Nephron (organoid): Measurements from ENCODE around the gene BOD1.

Experiments used
- H3K27ac Mint-ChIP-seq, 3 experiments: 2 replicates each; pipeline ENCODE4 v1.8.0; 2020; ENCODE audit warnings: mixed read lengths in 3 of 3, mild to moderate bottlenecking in 2 of 3, moderate library complexity in 1 of 3
- H3K27me3 Mint-ChIP-seq: 2 replicates; pipeline ENCODE4 v1.8.0; 2021; ENCODE audit warnings: low read depth, mild to moderate bottlenecking, moderate library complexity, mixed read lengths
- H3K36me3 Mint-ChIP-seq: 2 replicates; pipeline ENCODE4 v1.8.0; 2020; ENCODE audit warnings: low read depth, mixed read lengths
- H3K4me1 Mint-ChIP-seq: 2 replicates; pipeline ENCODE4 v1.8.0; 2020; ENCODE audit warnings: mixed read lengths
- H3K4me3 Mint-ChIP-seq, 3 experiments: 2 replicates each; pipeline ENCODE4 v1.8.0; 2020; ENCODE audit warnings: mild to moderate bottlenecking in 3 of 3, mixed read lengths in 3 of 3, moderate library complexity in 2 of 3
- H3K9me3 Mint-ChIP-seq: 2 replicates; pipeline ENCODE4 v1.8.0; 2020; ENCODE audit warnings: mixed read lengths
- CTCF ChIP-seq, 3 experiments: fragments of 200-600 bp; sonication (generic); IDR thresholded peaks; one replicate each; pipeline ENCODE4 v1.5.0; 2021; ENCODE audit warnings: antibody characterized with exemption in 3 of 3; ENCODE audit not compliant: unreplicated experiment in 3 of 3

The BOD1 gene

GRCh38 chr5:173575985-173576384 is 40.5 kb downstream of the BOD1 start:
- no peak for TF ChIP-seq CTCF (IDR thresholded peaks at IDR 0.05; ENCODE audit: unreplicated experiment in 3 of 3)
- H3K9me3 Mint-ChIP-seq, result peaks cover 4% of the 10 kb centered on the region
- H3K4me3 Mint-ChIP-seq, result no peak overlapping the region
- H3K4me1 Mint-ChIP-seq, result peaks cover 30% of the 10 kb centered on the region
- H3K27ac Mint-ChIP-seq, result no peak overlapping the region
- H3K27me3 Mint-ChIP-seq, result peaks cover 33% of the 10 kb centered on the region
- peaks cover 6% of the 10 kb centered on the region for H3K36me3 Mint-ChIP-seq

- TF ChIP-seq CTCF (IDR thresholded peaks at IDR 0.05; ENCODE audit: unreplicated experiment in 3 of 3), result no peak
- H3K9me3 Mint-ChIP-seq, result peaks cover 4% of the 10 kb centered on the region
- peaks cover 6% of the 10 kb centered on the region for H3K36me3 Mint-ChIP-seq
- H3K4me3 Mint-ChIP-seq, result no peak overlapping the region
- H3K27me3 Mint-ChIP-seq, result peaks cover 34% of the 10 kb centered on the region
- peaks cover 24% of the 10 kb centered on the region for H3K4me1 Mint-ChIP-seq
- H3K27ac Mint-ChIP-seq, result no peak overlapping the region
Observed at GRCh38 chr5:173574983-173575382, 41.5 kb downstream of the BOD1 start.

GRCh38 chr5:173573126-173573960 is 43.1 kb downstream of the BOD1 start:
- no peaks in the 10 kb centered on the region for H3K36me3 Mint-ChIP-seq
- TF ChIP-seq CTCF (IDR thresholded peaks at IDR 0.05; ENCODE audit: unreplicated experiment in 3 of 3), result peak; percentile 91 to 96 (median 93)
- peaks cover under 1% of the 10 kb centered on the region for H3K9me3 Mint-ChIP-seq
- no peak overlapping the region for H3K27ac Mint-ChIP-seq
- H3K27me3 Mint-ChIP-seq, result peaks cover 35% of the 10 kb centered on the region
- H3K4me1 Mint-ChIP-seq, result peaks cover 24% of the 10 kb centered on the region
- no peak overlapping the region for H3K4me3 Mint-ChIP-seq

- peaks cover 9% of the 10 kb centered on the region for H3K9me3 Mint-ChIP-seq
- H3K4me1 Mint-ChIP-seq, result peaks cover 27% of the 10 kb centered on the region
- H3K4me3 Mint-ChIP-seq, result no peak overlapping the region
Observed at GRCh38 chr5:173572431-173573125, 43.9 kb downstream of the BOD1 start.

GRCh38 chr5:173570321-173571090 is 45.9 kb downstream of the BOD1 start:
- H3K36me3 Mint-ChIP-seq, result no peaks in the 10 kb centered on the region
- H3K4me1 Mint-ChIP-seq, result peaks cover 25% of the 10 kb centered on the region
- H3K4me3 Mint-ChIP-seq, result no peak overlapping the region
- H3K27me3 Mint-ChIP-seq, result peaks cover 21% of the 10 kb centered on the region
- H3K9me3 Mint-ChIP-seq, result peaks cover 9% of the 10 kb centered on the region
- no peak for TF ChIP-seq CTCF (IDR thresholded peaks at IDR 0.05; ENCODE audit: unreplicated experiment in 3 of 3)
- no peak overlapping the region for H3K27ac Mint-ChIP-seq

More at GRCh38 chr5:173572431-173573125, 43.9 kb downstream of the BOD1 start:
- Mint-ChIP-seq H3K36me3 (no peaks in the 10 kb centered on the region), H3K27ac (no peak overlapping the region), H3K27me3 (peaks cover 31% of the 10 kb centered on the region)
- no peak for TF ChIP-seq CTCF (IDR thresholded peaks at IDR 0.05; ENCODE audit: unreplicated experiment in 3 of 3)
